Bronchial epithelial cell (primary cell): ENCODE results near the gene CORO1C. TPM values are rescaled to one million over a fixed set of nuclear protein-coding genes. Genes with fewer than 3 reads are reported as not detected.
"Not testable (repeated sequence)": the region's sequence is repeated elsewhere in the genome, so short reads cannot be mapped to it uniquely, and the experiment has no call there.

ENCODE experiments used
- DNase-seq: peaks from one replicate; pipeline ENCODE4 v3.0.0-alpha.2; 2010; ENCODE audit warnings: low read depth
- FAIRE-seq: peaks from 2 replicates; lab custom pipeline; 2011; peaks lifted over from hg19 to GRCh38; lab: Jason Lieb, UNC
- H3K27me3 ChIP-seq: 2 replicates; pipeline ENCODE4 v1.5.1; 2011; ENCODE audit warnings: low read length; ENCODE audit not compliant: control insufficient read depth, insufficient read depth
- H3K36me3 ChIP-seq: 2 replicates; pipeline ENCODE4 v1.5.1; 2011; ENCODE audit warnings: low read length; ENCODE audit not compliant: control insufficient read depth, insufficient read depth
- H3K4me3 ChIP-seq: 2 replicates; pipeline ENCODE4 v1.5.1; 2011; ENCODE audit warnings: mild to moderate bottlenecking, low read depth, low read length, control low read depth
- CTCF ChIP-seq: IDR thresholded peaks from 2 replicates; pipeline ENCODE4 v1.5.1; 2011; ENCODE audit warnings: mild to moderate bottlenecking, moderate library complexity, low read length, control low read depth, inconsistent platforms; ENCODE audit not compliant: insufficient read depth, severe bottlenecking
- total RNA-seq: library from RNA; depleted of rRNA; stranded (reverse); fragments of >200 nt; gene quantifications from 2 replicates; pipeline ENCODE4 v1.2.1, GENCODE V29; 2014

The CORO1C gene
- total RNA-seq, 1 donor from 2014 or later: 152 TPM

GRCh38 chr12:108621161-108621560, 110.2 kb downstream of the CORO1C start:
- Histone ChIP-seq H3K4me3 (no peak overlapping the region), H3K27me3 (no peaks in the 10 kb centered on the region), H3K36me3 (no peaks in the 10 kb centered on the region)
- FAIRE-seq (no peak), DNase-seq (no peak)
- no peak for TF ChIP-seq CTCF

GRCh38 chr12:108620236-108620879, 111.0 kb downstream of the CORO1C start:
- H3K4me3 ChIP-seq: no peak overlapping the region
- no peak for FAIRE-seq

GRCh38 chr12:108619369-108620160, 111.8 kb downstream of the CORO1C start:
- H3K36me3 ChIP-seq: no peaks in the 10 kb centered on the region
- no peak for FAIRE-seq
- no peak overlapping the region for H3K4me3 ChIP-seq
- H3K27me3 ChIP-seq: no peaks in the 10 kb centered on the region
- no peak for TF ChIP-seq CTCF
- no peak for DNase-seq

More at GRCh38 chr12:108620236-108620879, 111.0 kb downstream of the CORO1C start:
- Histone ChIP-seq H3K36me3 (no peaks in the 10 kb centered on the region), H3K27me3 (no peaks in the 10 kb centered on the region)
- no peak for DNase-seq
- no peak for TF ChIP-seq CTCF

- not testable (repeated sequence) for DNase-seq, H3K27me3 ChIP-seq, H3K4me3 ChIP-seq, H3K36me3 ChIP-seq, FAIRE-seq
These were observed 112.4 kb downstream of the CORO1C start for GRCh38 chr12:108618953-108619274.

GRCh38 chr12:108618079-108618952, 113.0 kb downstream of the CORO1C start:
- no peaks in the 10 kb centered on the region for H3K27me3 ChIP-seq
- peak; percentile 91 for TF ChIP-seq CTCF
- DNase-seq: peak; percentile 48
- no peak for FAIRE-seq
- no peaks in the 10 kb centered on the region for H3K36me3 ChIP-seq
- no peak overlapping the region for H3K4me3 ChIP-seq
